Lung (tissue), 12 donors: ENCODE results near the gene CORO6. TPM values are rescaled to one million over a fixed set of nuclear protein-coding genes. Genes with fewer than 3 reads are reported as not detected.

Source experiments
- ATAC-seq: fragments of 200-7000 bp; cut with Tn5 transposase; one replicate; pipeline ENCODE4 v1.9.1; 2020; ENCODE audit warnings: moderate number of reproducible peaks; ENCODE audit not compliant: insufficient read depth, low FRiP score
- DNase-seq, 3 donors: peaks; one replicate each; pipeline ENCODE4 v3.0.0-alpha.2; 2013 to 2017
- H3K27ac ChIP-seq, 2 donors: one replicate each; pipeline ENCODE4 v1.5.1; 2013; ENCODE audit warnings: mild to moderate bottlenecking in 2 of 2, moderate library complexity in 2 of 2, control low read depth in 1 of 2, inconsistent platforms in 1 of 2, low read depth in 1 of 2, low read length in 1 of 2
- H3K27me3 ChIP-seq, 3 donors: one replicate each; pipeline ENCODE4 v1.5.1; 2013; ENCODE audit warnings: low read length in 2 of 3; ENCODE audit not compliant: control insufficient read depth in 3 of 3, insufficient read depth in 3 of 3
- H3K36me3 ChIP-seq, 4 donors: one replicate each; pipeline ENCODE4 v1.5.1; 2013; ENCODE audit warnings: low read length in 4 of 4, mild to moderate bottlenecking in 1 of 4, moderate library complexity in 1 of 4; ENCODE audit not compliant: control insufficient read depth in 4 of 4, insufficient read depth in 4 of 4
- H3K4me1 ChIP-seq, 5 donors: one replicate each; pipeline ENCODE4 v1.5.1; 2013; ENCODE audit warnings: low read length in 5 of 5, mild to moderate bottlenecking in 2 of 5, moderate library complexity in 1 of 5; ENCODE audit not compliant: control insufficient read depth in 5 of 5, insufficient read depth in 5 of 5
- H3K4me3 ChIP-seq: one replicate; pipeline ENCODE4 v1.5.1; 2013; ENCODE audit warnings: mild to moderate bottlenecking, control low read depth, moderate library complexity
- H3K9ac ChIP-seq, 2 donors: one replicate each; pipeline ENCODE4 v1.5.1; 2013; ENCODE audit warnings: low read length in 2 of 2, control low read depth in 1 of 2; ENCODE audit not compliant: insufficient read depth in 1 of 2
- H3K9me3 ChIP-seq, 4 donors: one replicate each; pipeline ENCODE4 v1.5.1; 2013; ENCODE audit warnings: low read length in 3 of 4, mild to moderate bottlenecking in 1 of 4, moderate library complexity in 1 of 4; ENCODE audit not compliant: control insufficient read depth in 4 of 4, insufficient read depth in 3 of 4
- WGBS, 2 donors: extraction: QIAGEN DNeasy Blood & Tissue Kit; methylation state at CpG; one replicate each; pipeline ENCODE4 v1.1.7; 2013; 5-methylcytosine and 5-hydroxymethylcytosine counted together
- polyA plus RNA-seq, 2 donors: library from polyadenylated mRNA; stranded (reverse); fragments of 200-250 nt; gene quantifications; one replicate each; pipeline ENCODE4 v1.2.1, GENCODE V29; 2013
- total RNA-seq, 2 donors: library from RNA; depleted of rRNA in 1 of 2; stranded (reverse); fragments of >200 nt in 1 of 2; gene quantifications; one replicate each; pipeline ENCODE4 v1.2.1, GENCODE V29; 2014 to 2021
- TF ChIP-seq, protein P1 (sequence below): IDR thresholded peaks from 2 replicates; pipeline ENCODE4 v1.5.1; 2012; ENCODE audit warnings: mild to moderate bottlenecking; ENCODE audit errors: control extremely low read depth, extremely low read depth
- donor health status: control.
- donor health status: control.
- donor health status: Bipolar disorder and iron deficiency.
- donor health status: healthy.
- donor health status: DM: yes; HTN: yes; CAD: no.

The CORO6 gene
- total and polyA plus RNA-seq, 4 donors: 1.7 to 14.4 (median 5.9) TPM

DNA sequence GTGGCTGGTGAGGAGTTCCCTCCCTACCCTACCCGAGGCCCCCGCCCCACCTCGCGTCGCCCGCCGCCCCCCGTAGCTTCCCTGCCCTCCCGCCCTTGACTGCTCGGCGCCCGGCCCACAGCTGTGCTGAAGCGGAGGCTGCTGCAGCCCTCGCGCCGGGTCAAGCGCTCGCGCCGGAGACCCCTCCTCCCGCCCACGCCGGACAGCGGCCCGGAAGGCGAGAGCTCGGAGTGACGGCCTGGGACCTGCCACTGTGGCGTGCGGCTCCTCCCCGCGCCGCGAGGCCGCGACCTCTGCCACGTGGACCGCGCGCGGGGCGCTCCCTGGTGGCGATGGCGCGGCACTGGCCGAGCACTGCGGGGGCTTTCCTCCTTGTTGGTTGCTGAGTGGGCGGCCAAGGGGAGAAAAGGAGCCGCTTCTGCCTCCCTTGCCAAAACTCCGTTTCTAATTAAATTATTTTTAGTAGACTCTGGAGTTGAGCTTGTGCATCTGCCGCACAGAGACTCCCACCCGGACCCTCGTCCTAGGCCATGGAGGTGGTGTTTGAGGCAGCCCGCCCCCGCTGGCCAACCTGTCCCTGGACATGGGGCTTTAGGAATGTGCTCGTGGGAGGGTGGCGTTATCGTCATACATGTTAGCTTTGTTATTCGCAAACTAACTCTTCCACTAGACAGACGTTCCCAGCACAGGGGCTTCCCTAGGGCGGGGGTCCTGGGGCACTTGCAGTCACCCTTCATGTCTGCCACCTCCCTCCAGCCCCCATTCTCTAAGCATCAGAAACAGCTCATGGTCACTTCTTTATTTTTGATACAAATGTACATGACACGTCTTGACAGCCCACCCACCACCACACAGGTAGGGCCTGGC lies 49.8 kb downstream of the CORO6 start:
- TF ChIP-seq, protein P1, sequence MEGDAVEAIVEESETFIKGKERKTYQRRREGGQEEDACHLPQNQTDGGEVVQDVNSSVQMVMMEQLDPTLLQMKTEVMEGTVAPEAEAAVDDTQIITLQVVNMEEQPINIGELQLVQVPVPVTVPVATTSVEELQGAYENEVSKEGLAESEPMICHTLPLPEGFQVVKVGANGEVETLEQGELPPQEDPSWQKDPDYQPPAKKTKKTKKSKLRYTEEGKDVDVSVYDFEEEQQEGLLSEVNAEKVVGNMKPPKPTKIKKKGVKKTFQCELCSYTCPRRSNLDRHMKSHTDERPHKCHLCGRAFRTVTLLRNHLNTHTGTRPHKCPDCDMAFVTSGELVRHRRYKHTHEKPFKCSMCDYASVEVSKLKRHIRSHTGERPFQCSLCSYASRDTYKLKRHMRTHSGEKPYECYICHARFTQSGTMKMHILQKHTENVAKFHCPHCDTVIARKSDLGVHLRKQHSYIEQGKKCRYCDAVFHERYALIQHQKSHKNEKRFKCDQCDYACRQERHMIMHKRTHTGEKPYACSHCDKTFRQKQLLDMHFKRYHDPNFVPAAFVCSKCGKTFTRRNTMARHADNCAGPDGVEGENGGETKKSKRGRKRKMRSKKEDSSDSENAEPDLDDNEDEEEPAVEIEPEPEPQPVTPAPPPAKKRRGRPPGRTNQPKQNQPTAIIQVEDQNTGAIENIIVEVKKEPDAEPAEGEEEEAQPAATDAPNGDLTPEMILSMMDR: no peak
- no peak overlapping the region for H3K27ac ChIP-seq
- H3K36me3 ChIP-seq: peaks cover 3 to 46% (median 18%) of the 10 kb centered on the region in 4 donors
- no peaks in the 10 kb centered on the region for H3K9me3 ChIP-seq
- H3K4me3 ChIP-seq: no peak overlapping the region
- no peak overlapping the region for H3K9ac ChIP-seq
- 35 to 39% methylated on average over 53 to 62 of the region's 62 CpGs for WGBS, 2 donors
- H3K27me3 ChIP-seq: no peaks in the 10 kb centered on the region
- peaks cover 0 to 22% (median 6%) of the 10 kb centered on the region in 5 donors for H3K4me1 ChIP-seq
- no peak for ATAC-seq
- DNase-seq: peak; percentile 53 to 58 (median 58)

DNA sequence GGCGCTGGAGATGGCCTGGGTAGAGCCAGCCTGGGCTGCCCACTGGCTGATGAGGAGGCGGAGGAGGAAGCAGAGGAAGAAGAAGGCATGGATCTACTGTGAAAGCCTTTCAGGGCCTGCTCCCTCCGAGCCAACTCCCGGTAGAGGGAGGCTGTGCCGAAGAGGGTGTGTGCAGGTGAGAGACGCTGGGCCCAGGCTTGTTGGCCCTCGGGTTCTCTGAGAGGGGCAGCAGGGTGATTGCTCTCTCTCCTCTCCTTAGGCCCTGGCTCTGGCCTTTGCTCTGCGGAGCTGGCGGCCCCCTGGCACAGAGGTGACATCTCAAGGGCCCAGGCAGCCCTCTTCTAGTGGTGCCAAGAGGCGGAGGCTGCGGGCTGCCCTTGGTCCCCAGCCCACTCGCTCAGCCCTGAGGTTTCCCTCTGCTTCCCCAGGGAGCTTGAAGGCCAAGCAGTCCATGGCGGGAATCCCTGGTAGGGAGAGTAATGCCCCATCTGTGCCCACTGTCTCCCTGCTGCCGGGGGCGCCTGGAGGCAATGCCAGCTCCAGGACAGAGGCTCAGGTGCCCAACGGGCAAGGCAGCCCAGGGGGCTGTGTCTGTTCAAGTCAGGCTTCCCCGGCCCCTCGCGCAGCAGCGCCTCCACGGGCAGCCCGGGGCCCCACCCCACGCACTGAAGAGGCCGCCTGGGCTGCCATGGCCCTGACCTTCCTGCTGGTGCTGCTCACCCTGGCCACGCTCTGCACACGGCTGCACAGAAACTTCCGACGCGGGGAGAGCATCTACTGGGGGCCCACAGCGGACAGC lies 50.6 kb downstream of the CORO6 start:
- peaks cover 0 to 22% (median 6%) of the 10 kb centered on the region in 5 donors for H3K4me1 ChIP-seq
- H3K9me3 ChIP-seq: no peaks in the 10 kb centered on the region
- DNase-seq: no peak
- H3K36me3 ChIP-seq: peaks cover 3 to 39% (median 18%) of the 10 kb centered on the region in 4 donors
- ATAC-seq: no peak
- H3K27ac ChIP-seq: no peak overlapping the region
- H3K27me3 ChIP-seq: no peaks in the 10 kb centered on the region
- H3K9ac ChIP-seq: no peak overlapping the region
- H3K4me3 ChIP-seq: no peak overlapping the region
- 64 to 67% methylated on average over 28 to 30 of the region's 30 CpGs for WGBS, 2 donors
- TF ChIP-seq, protein P1: no peak

DNA sequence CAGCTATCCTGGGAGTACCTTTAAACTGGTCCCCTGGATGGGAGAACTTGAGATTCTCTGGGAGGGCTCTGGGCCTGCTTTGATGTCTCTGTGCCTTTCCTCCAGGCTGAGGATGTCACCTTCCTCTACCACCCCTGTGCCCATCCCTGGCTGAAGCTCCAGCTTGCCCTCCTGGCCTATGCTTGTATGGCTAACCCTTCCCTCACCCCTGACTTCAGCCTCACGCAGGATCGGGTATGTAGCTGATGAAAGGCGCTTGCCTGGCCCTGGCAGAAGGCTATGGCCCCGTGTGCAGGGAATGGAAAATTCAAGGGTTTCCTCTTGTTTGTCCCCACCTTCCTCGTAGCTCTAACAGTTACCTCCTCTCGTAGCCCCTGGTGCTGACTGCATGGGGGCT lies 51.2 kb downstream of the CORO6 start:
- DNase-seq: no peak
- H3K4me1 ChIP-seq: peaks cover 0 to 24% (median 6%) of the 10 kb centered on the region in 5 donors
- H3K9ac ChIP-seq: no peak overlapping the region
- no peak overlapping the region for H3K27ac ChIP-seq
- H3K36me3 ChIP-seq: peaks cover 3 to 33% (median 16%) of the 10 kb centered on the region in 4 donors
- no peaks in the 10 kb centered on the region for H3K27me3 ChIP-seq
- TF ChIP-seq, protein P1: no peak
- H3K4me3 ChIP-seq: no peak overlapping the region
- no peak for ATAC-seq
- 92 to 97% methylated on average over 6 of the region's 6 CpGs for WGBS, 2 donors
- H3K9me3 ChIP-seq: no peaks in the 10 kb centered on the region
